ENCODE data around the gene COL23A1. TPM values are rescaled to one million over a fixed set of nuclear protein-coding genes. Genes with fewer than 3 reads are reported as not detected.

The COL23A1 gene
- total and polyA plus RNA-seq, 4 donors = 0.36 to 1.5 (median 1.1) TPM; not detected in 1

GRCh38 chr5:178625679-178626483, 35.7 kb upstream of the COL23A1 start:
- intact Hi-C loops (cut with DNase I) = loop anchor here in 1 of 2 donors (2.0 to 5.0 kb wide), 3 partner anchors 34 to 235 kb away; partner anchors contain the start of genes COL23A1 and ZNF354A
- Histone ChIP-seq H3K36me3 (ENCODE audit: control insufficient read depth in 1 of 2, insufficient read depth in 2 of 2, low read length in 1 of 2) (no peaks in the 10 kb centered on the region), H3K4me1 (ENCODE audit: control insufficient read depth in 1 of 2, insufficient read depth in 2 of 2, low read length in 2 of 2) (peaks cover 0 to 7% of the 10 kb centered on the region in 2 donors), H3K27me3 (ENCODE audit: control insufficient read depth in 1 of 2, insufficient read depth in 2 of 2, low read length in 1 of 2) (no peaks in the 10 kb centered on the region), H3K9me3 (ENCODE audit: control insufficient read depth, low read length) (peaks cover 1% of the 10 kb centered on the region), H3K27ac (ENCODE audit: low read depth in 1 of 2, low read length in 2 of 2) (peak overlapping the region in 1 of 2 donors; percentile 98), H3K4me3 (ENCODE audit: low read length in 2 of 2) (peak overlapping the region; percentile 69 to 97)
- no peak for DNase-seq
- WGBS, 2 donors = 0% methylated on average over 23 of the region's 23 CpGs
- peak; percentile 40 for ATAC-seq (ENCODE audit: low FRiP score)

DNA sequence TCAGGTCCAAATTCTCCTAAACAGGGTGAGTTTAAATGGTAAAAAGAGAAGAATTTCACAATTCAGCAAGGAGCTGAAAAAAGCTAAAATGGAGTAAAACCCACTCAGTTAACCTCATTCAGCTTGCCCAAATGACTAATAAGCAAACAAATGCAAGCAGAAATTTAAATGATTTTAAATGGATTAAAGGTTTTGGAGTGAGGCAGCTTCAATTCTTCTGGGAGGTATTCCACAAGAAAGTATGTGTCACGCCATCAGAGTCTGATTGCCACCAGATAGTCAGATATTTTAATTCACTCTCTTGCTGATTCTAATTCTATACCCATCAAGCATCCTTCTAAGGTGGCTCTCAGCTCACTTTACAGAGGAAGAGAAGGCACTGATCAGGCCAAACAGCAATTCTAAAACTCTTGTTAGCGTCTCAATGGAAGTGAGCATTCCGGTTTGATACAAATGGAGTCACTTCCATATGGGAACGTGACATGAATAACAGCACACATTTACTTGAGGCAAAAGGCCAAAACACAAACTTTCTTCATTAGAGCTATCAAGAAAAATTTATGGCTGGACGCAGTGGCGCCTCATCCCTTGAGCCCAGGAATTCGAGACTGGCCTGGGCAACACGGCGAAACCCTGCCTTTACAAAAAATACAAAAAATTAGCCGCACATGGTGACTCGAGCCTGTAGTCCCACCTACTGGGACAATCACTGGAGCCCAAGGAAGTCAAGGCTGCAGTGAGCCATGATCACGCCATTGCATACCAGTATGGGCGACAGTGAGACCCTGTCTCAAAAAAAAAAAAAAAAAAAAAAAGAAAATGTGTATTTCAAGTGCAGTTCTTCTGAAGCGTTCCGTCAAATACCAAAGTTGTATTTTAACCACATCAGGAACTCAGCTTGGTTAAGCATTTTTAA, 34.7 kb upstream of the COL23A1 start:
- peaks cover 0 to 4% of the 10 kb centered on the region in 2 donors for H3K36me3 ChIP-seq (ENCODE audit: control insufficient read depth in 1 of 2, insufficient read depth in 2 of 2, low read length in 1 of 2)
- 4 to 7% methylated on average over 15 of the region's 15 CpGs for WGBS, 2 donors
- H3K27ac ChIP-seq (ENCODE audit: low read depth in 1 of 2, low read length in 2 of 2) = no peak overlapping the region
- H3K27me3 ChIP-seq (ENCODE audit: control insufficient read depth in 1 of 2, insufficient read depth in 2 of 2, low read length in 1 of 2) = no peaks in the 10 kb centered on the region
- H3K4me3 ChIP-seq (ENCODE audit: low read length in 2 of 2) = peak overlapping the region; percentile 69 to 97
- intact Hi-C loops (cut with DNase I) = loop anchor here in 1 of 2 donors (5.0 kb wide), 1 partner anchor 33 kb away; the partner anchor contains the start of gene COL23A1
- DNase-seq (no peak), ATAC-seq (ENCODE audit: low FRiP score) (no peak)
- no peaks in the 10 kb centered on the region for H3K9me3 ChIP-seq (ENCODE audit: control insufficient read depth, low read length)
- peaks cover 0 to 7% of the 10 kb centered on the region in 2 donors for H3K4me1 ChIP-seq (ENCODE audit: control insufficient read depth in 1 of 2, insufficient read depth in 2 of 2, low read length in 2 of 2)

DNA sequence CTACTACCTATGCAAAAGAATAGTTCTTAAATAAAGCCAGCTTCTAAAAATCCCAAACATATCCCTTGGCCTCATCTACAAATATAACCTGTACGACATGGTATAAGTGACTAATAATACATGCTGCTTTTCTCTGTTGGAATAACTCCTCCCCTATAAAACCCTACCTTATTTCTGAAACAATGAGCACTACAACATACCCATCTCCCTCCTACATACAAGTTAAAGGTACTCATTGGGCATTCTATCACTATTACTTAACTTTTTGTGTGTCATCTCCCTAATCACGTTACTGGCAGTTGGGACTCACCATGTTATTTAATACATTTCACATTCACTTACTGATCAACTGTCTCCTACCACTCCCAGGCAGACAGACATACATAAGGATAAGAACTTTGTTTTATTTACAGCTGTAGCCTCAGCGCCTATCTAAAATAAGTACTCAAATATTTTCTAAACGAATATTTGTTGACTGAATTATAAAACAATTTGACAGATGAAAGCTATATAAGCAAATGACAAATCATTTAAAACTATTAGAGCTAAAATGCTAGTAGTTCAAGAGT, 32.6 kb upstream of the COL23A1 start:
- Histone ChIP-seq H3K9me3 (ENCODE audit: control insufficient read depth, low read length) (no peaks in the 10 kb centered on the region), H3K27ac (ENCODE audit: low read depth in 1 of 2, low read length in 2 of 2) (no peak overlapping the region), H3K4me1 (ENCODE audit: control insufficient read depth in 1 of 2, insufficient read depth in 2 of 2, low read length in 2 of 2) (peaks cover 0 to 7% of the 10 kb centered on the region in 2 donors), H3K4me3 (ENCODE audit: low read length in 2 of 2) (no peak overlapping the region), H3K36me3 (ENCODE audit: control insufficient read depth in 1 of 2, insufficient read depth in 2 of 2, low read length in 1 of 2) (peaks cover 2 to 7% of the 10 kb centered on the region in 2 donors), H3K27me3 (ENCODE audit: control insufficient read depth in 1 of 2, insufficient read depth in 2 of 2, low read length in 1 of 2) (no peaks in the 10 kb centered on the region)
- intact Hi-C loops (cut with DNase I) = no loop called here
- 82 to 85% methylated on average over 4 of the region's 4 CpGs for WGBS, 2 donors
- DNase-seq (no peak), ATAC-seq (ENCODE audit: low FRiP score) (no peak)

DNA sequence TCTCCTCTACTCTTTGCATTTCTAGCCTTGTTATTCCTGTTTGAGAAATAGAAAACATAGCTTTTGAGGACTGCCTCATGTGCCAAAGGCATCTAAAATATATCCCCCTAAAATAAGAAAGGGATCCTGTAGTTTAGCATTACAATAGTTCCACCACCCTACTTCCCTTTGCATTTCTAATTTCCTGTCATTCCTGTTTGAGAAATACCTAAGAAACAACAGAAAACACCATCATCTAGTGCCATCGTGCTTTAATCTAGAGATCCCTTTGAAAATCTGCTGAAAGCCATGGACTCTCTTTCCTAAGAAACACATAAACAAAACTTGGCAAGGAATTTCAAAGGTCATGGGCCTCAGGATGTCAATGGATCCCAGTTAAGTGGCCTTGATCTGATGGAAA, 29.2 kb upstream of the COL23A1 start:
- ATAC-seq (ENCODE audit: low FRiP score) (no peak), DNase-seq (no peak)
- 33 to 57% methylated on average over 1 of the region's 1 CpG for WGBS, 2 donors
- no peaks in the 10 kb centered on the region for H3K27me3 ChIP-seq (ENCODE audit: control insufficient read depth in 1 of 2, insufficient read depth in 2 of 2, low read length in 1 of 2)
- no peak overlapping the region for H3K4me3 ChIP-seq (ENCODE audit: low read length in 2 of 2)
- H3K9me3 ChIP-seq (ENCODE audit: control insufficient read depth, low read length) = no peaks in the 10 kb centered on the region
- H3K36me3 ChIP-seq (ENCODE audit: control insufficient read depth in 1 of 2, insufficient read depth in 2 of 2, low read length in 1 of 2) = peaks cover 4 to 12% of the 10 kb centered on the region in 2 donors
- no peaks in the 10 kb centered on the region for H3K4me1 ChIP-seq (ENCODE audit: control insufficient read depth in 1 of 2, insufficient read depth in 2 of 2, low read length in 2 of 2)
- intact Hi-C loops (cut with DNase I) = no loop called here
- no peak overlapping the region for H3K27ac ChIP-seq (ENCODE audit: low read depth in 1 of 2, low read length in 2 of 2)

DNA sequence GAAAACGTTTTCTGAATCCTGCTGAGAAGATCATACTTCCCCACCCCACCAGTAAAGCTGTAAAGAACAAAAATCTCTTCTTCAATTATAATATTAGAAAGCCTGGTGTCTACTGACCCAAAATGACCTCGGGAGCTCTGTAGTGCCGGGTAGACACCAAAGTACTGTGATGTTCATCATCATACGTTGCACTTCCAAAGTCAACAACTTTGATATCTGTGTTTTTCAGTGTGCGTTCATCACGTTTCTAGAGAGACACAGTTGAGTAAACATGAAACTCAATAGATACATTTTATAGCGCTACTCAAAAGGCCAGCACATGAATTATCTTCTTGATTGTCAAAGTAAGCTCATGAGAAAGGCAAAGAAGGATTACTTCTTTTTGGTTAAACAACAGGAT, 22.1 kb upstream of the COL23A1 start:
- H3K36me3 ChIP-seq (ENCODE audit: control insufficient read depth in 1 of 2, insufficient read depth in 2 of 2, low read length in 1 of 2) = peaks cover 6 to 8% of the 10 kb centered on the region in 2 donors
- no peaks in the 10 kb centered on the region for H3K9me3 ChIP-seq (ENCODE audit: control insufficient read depth, low read length)
- H3K4me1 ChIP-seq (ENCODE audit: control insufficient read depth in 1 of 2, insufficient read depth in 2 of 2, low read length in 2 of 2) = no peaks in the 10 kb centered on the region
- H3K4me3 ChIP-seq (ENCODE audit: low read length in 2 of 2) = no peak overlapping the region
- no peak for ATAC-seq (ENCODE audit: low FRiP score)
- intact Hi-C loops (cut with DNase I) = no loop called here
- 60 to 62% methylated on average over 7 of the region's 7 CpGs for whole genome bisulfite sequencing, 2 donors
- H3K27me3 ChIP-seq (ENCODE audit: control insufficient read depth in 1 of 2, insufficient read depth in 2 of 2, low read length in 1 of 2) = no peaks in the 10 kb centered on the region
- DNase-seq = no peak
- no peak overlapping the region for H3K27ac ChIP-seq (ENCODE audit: low read depth in 1 of 2, low read length in 2 of 2)

GRCh38 chr5:178606269-178606668, 16.1 kb upstream of the COL23A1 start:
- H3K27ac ChIP-seq (ENCODE audit: low read depth in 1 of 2, low read length in 2 of 2) = no peak overlapping the region
- no peaks in the 10 kb centered on the region for H3K4me1 ChIP-seq (ENCODE audit: control insufficient read depth in 1 of 2, insufficient read depth in 2 of 2, low read length in 2 of 2)
- ATAC-seq (ENCODE audit: low FRiP score) = no peak
- DNase-seq = no peak
- intact Hi-C loops (cut with DNase I) = no loop called here
- no peaks in the 10 kb centered on the region for H3K27me3 ChIP-seq (ENCODE audit: control insufficient read depth in 1 of 2, insufficient read depth in 2 of 2, low read length in 1 of 2)
- no peak overlapping the region for H3K4me3 ChIP-seq (ENCODE audit: low read length in 2 of 2)
- H3K9me3 ChIP-seq (ENCODE audit: control insufficient read depth, low read length) = no peaks in the 10 kb centered on the region
- H3K36me3 ChIP-seq (ENCODE audit: control insufficient read depth in 1 of 2, insufficient read depth in 2 of 2, low read length in 1 of 2) = peaks cover 3 to 5% of the 10 kb centered on the region in 2 donors
- 66 to 69% methylated on average over 3 of the region's 3 CpGs for WGBS, 2 donors

GRCh38 chr5:178605788-178606187, 15.6 kb upstream of the COL23A1 start:
- no peaks in the 10 kb centered on the region for H3K9me3 ChIP-seq (ENCODE audit: control insufficient read depth, low read length)
- no peaks in the 10 kb centered on the region for H3K27me3 ChIP-seq (ENCODE audit: control insufficient read depth in 1 of 2, insufficient read depth in 2 of 2, low read length in 1 of 2)
- no peak for ATAC-seq (ENCODE audit: low FRiP score)
- no peak overlapping the region for H3K4me3 ChIP-seq (ENCODE audit: low read length in 2 of 2)
- H3K4me1 ChIP-seq (ENCODE audit: control insufficient read depth in 1 of 2, insufficient read depth in 2 of 2, low read length in 2 of 2) = no peaks in the 10 kb centered on the region
- intact Hi-C loops (cut with DNase I) = no loop called here
- H3K27ac ChIP-seq (ENCODE audit: low read depth in 1 of 2, low read length in 2 of 2) = no peak overlapping the region
- H3K36me3 ChIP-seq (ENCODE audit: control insufficient read depth in 1 of 2, insufficient read depth in 2 of 2, low read length in 1 of 2) = peaks cover 3 to 4% of the 10 kb centered on the region in 2 donors
- 40 to 45% methylated on average over 3 of the region's 3 CpGs for WGBS, 2 donors
- no peak for DNase-seq

DNA sequence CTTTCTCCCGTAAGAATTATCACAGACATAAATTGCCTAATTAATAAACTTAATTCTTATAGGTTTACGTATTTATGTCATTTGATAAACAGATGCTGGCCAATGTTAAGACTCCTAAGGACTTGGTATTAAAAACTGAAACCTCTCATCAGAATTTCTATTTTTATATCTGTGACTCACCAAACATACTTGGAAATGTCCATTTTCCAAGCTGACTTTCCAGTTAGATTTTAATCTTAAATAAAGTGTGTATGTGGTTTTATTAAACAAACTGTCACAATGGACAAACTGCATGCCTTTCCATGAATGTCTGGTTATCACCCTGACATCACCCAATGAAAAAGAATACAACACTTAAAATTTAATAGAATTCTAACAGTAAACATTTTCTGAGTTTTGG, 12.6 kb upstream of the COL23A1 start:
- no peak overlapping the region for H3K4me3 ChIP-seq (ENCODE audit: low read length in 2 of 2)
- WGBS, 2 donors = 18 to 22% methylated on average over 2 of the region's 2 CpGs
- H3K4me1 ChIP-seq (ENCODE audit: control insufficient read depth in 1 of 2, insufficient read depth in 2 of 2, low read length in 2 of 2) = no peaks in the 10 kb centered on the region
- no peak overlapping the region for H3K27ac ChIP-seq (ENCODE audit: low read depth in 1 of 2, low read length in 2 of 2)
- H3K27me3 ChIP-seq (ENCODE audit: control insufficient read depth in 1 of 2, insufficient read depth in 2 of 2, low read length in 1 of 2) = no peaks in the 10 kb centered on the region
- ATAC-seq (ENCODE audit: low FRiP score) (no peak), DNase-seq (no peak)
- peaks cover 3 to 4% of the 10 kb centered on the region in 2 donors for H3K36me3 ChIP-seq (ENCODE audit: control insufficient read depth in 1 of 2, insufficient read depth in 2 of 2, low read length in 1 of 2)
- no peaks in the 10 kb centered on the region for H3K9me3 ChIP-seq (ENCODE audit: control insufficient read depth, low read length)
- intact Hi-C loops (cut with DNase I) = no loop called here
